Mesenchymal stem cell (in vitro differentiated cells and primary cell): ENCODE data around the gene SPRR5.

Experiments used
- DNase-seq: peaks from one replicate; pipeline ENCODE4 v3.0.0-alpha.2; 2013
- H2AFZ ChIP-seq: one replicate; pipeline ENCODE4 v1.6.1; 2013; ENCODE audit warnings: low read depth, mild to moderate bottlenecking, control low read depth, inconsistent platforms, low read length, moderate library complexity
- H2AK5ac ChIP-seq: 2 replicates; pipeline ENCODE4 v1.6.1; 2013; ENCODE audit warnings: low read length, moderate library complexity, mild to moderate bottlenecking, inconsistent platforms; ENCODE audit not compliant: severe bottlenecking
- H2BK120ac ChIP-seq: one replicate; pipeline ENCODE4 v1.6.1; 2013; ENCODE audit warnings: low read depth, mild to moderate bottlenecking, inconsistent platforms, low read length, moderate library complexity
- H2BK12ac ChIP-seq, 2 experiments: one replicate each; pipeline ENCODE4 v1.6.1; 2013; ENCODE audit warnings: inconsistent platforms in 2 of 2, low read length in 2 of 2, mild to moderate bottlenecking in 2 of 2, moderate library complexity in 2 of 2, control low read depth in 1 of 2
- H2BK15ac ChIP-seq: one replicate; pipeline ENCODE4 v1.6.1; 2013; ENCODE audit warnings: mild to moderate bottlenecking, low read depth, inconsistent platforms; ENCODE audit not compliant: poor library complexity, severe bottlenecking
- H2BK5ac ChIP-seq: 2 replicates; pipeline ENCODE4 v1.6.1; 2013; ENCODE audit warnings: low read depth, mild to moderate bottlenecking, low read length, control low read depth, inconsistent platforms; ENCODE audit not compliant: poor library complexity, severe bottlenecking
- H3K14ac ChIP-seq, 2 experiments: one replicate each; pipeline ENCODE4 v1.6.1; 2013; ENCODE audit warnings: inconsistent platforms in 2 of 2, low read length in 2 of 2, control low read depth in 1 of 2, mild to moderate bottlenecking in 1 of 2, moderate library complexity in 1 of 2
- H3K18ac ChIP-seq, 2 experiments: one replicate each; pipeline ENCODE4 v1.6.1; 2013; ENCODE audit warnings: inconsistent platforms in 2 of 2, low read length in 2 of 2, control low read depth in 1 of 2, low read depth in 1 of 2, mild to moderate bottlenecking in 1 of 2
- H3K23ac ChIP-seq, 2 experiments: one replicate each; pipeline ENCODE4 v1.6.1; 2013; ENCODE audit warnings: inconsistent platforms in 2 of 2, low read length in 2 of 2, mild to moderate bottlenecking in 2 of 2, moderate library complexity in 2 of 2, control low read depth in 1 of 2
- H3K27ac ChIP-seq: 2 replicates; pipeline ENCODE4 v1.5.1; 2013; ENCODE audit warnings: mild to moderate bottlenecking, moderate library complexity, low read length, control low read depth, inconsistent platforms; ENCODE audit not compliant: poor library complexity, severe bottlenecking
- H3K27me3 ChIP-seq, 2 experiments: 2 replicates each; pipeline versions ENCODE4 v1.6.1 to v1.7.0; 2013; ENCODE audit warnings: low read length in 2 of 2, mild to moderate bottlenecking in 2 of 2, moderate library complexity in 2 of 2, control low read depth in 1 of 2, inconsistent platforms in 1 of 2; ENCODE audit not compliant: control insufficient read depth in 1 of 2, insufficient read depth in 1 of 2
- H3K36me3 ChIP-seq, 2 experiments: 2 replicates each; pipeline versions ENCODE4 v1.6.1 to v1.7.0; 2013; ENCODE audit warnings: low read length in 2 of 2, control low read depth in 1 of 2, inconsistent platforms in 1 of 2, low read depth in 1 of 2, mild to moderate bottlenecking in 1 of 2; ENCODE audit not compliant: insufficient read depth in 2 of 2, control insufficient read depth in 1 of 2
- H3K4ac ChIP-seq, 2 experiments: one replicate each; pipeline ENCODE4 v1.6.1; 2013; ENCODE audit warnings: inconsistent platforms in 2 of 2, low read length in 2 of 2, mild to moderate bottlenecking in 2 of 2, moderate library complexity in 2 of 2, control low read depth in 1 of 2, low read depth in 1 of 2
- H3K4me1 ChIP-seq: 2 replicates; pipeline ENCODE4 v1.6.1; 2013; ENCODE audit warnings: low read depth, low read length, control low read depth; ENCODE audit not compliant: control insufficient read depth, insufficient read depth
- H3K4me2 ChIP-seq: 2 replicates; pipeline ENCODE4 v1.6.1; 2013; ENCODE audit warnings: low read length, mild to moderate bottlenecking, inconsistent platforms; ENCODE audit not compliant: poor library complexity, severe bottlenecking
- H3K4me3 ChIP-seq, 2 experiments: 2 replicates each; pipeline versions ENCODE4 v1.5.1 to v1.7.0; 2013; ENCODE audit warnings: low read length in 2 of 2, mild to moderate bottlenecking in 2 of 2, control low read depth in 1 of 2, low read depth in 1 of 2; ENCODE audit not compliant: insufficient read depth in 1 of 2
- H3K79me1 ChIP-seq: replicated peaks from 2 replicates; pipeline ENCODE4 v1.6.1; 2013; ENCODE audit warnings: mild to moderate bottlenecking, control low read depth, low read length, inconsistent platforms; ENCODE audit not compliant: poor library complexity, severe bottlenecking
- H3K9ac ChIP-seq: 2 replicates; pipeline ENCODE4 v1.7.0; 2013; ENCODE audit warnings: mild to moderate bottlenecking, low read length, moderate library complexity
- H3K9me3 ChIP-seq: 2 replicates; pipeline ENCODE4 v1.7.0; 2013; ENCODE audit warnings: mild to moderate bottlenecking, low read length; ENCODE audit not compliant: control insufficient read depth
- H4K8ac ChIP-seq: one replicate; pipeline ENCODE4 v1.6.1; 2013; ENCODE audit warnings: inconsistent platforms, mild to moderate bottlenecking, low read length, moderate library complexity
- H4K91ac ChIP-seq: one replicate; pipeline ENCODE4 v1.6.1; 2013; ENCODE audit warnings: mild to moderate bottlenecking, low read length, inconsistent platforms
- WGBS: methylation state at CpG from one replicate; pipeline ENCODE4 v1.1.7; 2013; ENCODE audit warnings: mixed read lengths; 5-methylcytosine and 5-hydroxymethylcytosine counted together

Gene SPRR5

DNA sequence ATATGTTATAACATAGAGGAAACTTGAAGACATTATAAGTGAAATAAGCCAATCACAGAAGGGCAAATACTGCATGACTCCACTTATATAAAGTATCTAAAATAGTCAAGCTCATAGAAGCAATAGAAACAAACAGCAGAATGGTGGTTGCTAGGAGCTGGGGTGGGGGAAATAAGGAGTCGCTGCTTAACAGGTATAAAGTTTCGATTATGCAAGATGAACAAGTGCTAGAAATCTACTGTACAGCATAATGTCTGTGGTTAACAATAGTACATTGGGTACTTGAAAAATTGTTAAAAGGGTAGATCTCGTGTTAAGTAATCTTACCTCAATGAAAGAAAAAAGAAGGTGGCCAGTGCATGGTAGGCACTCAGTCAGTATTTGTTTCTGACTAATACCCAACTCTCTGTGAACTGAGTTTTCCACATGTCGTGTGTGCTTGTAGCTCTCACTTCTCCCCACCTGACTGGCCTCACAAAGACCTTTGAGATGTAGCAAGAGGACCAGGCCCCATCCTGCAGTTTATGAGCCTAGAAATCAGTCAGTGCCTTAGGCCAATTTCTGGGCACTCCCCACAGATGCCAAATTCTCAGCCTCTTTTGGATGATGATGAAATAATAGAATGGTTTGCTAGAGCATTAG lies 14.7 kb upstream of the SPRR5 start:
- H4K91ac ChIP-seq: no peak overlapping the region
- H3K23ac ChIP-seq: no peak overlapping the region
- WGBS: 42% methylated on average over 4 of the region's 4 CpGs
- H3K36me3 ChIP-seq: no peaks in the 10 kb centered on the region
- no peak overlapping the region for H3K14ac ChIP-seq
- H3K4me3 ChIP-seq: no peak overlapping the region
- peaks cover 0 to 24% of the 10 kb centered on the region in 2 experiments for H3K27me3 ChIP-seq
- H3K9me3 ChIP-seq: no peaks in the 10 kb centered on the region
- H3K4me2 ChIP-seq: no peak overlapping the region
- H3K4me1 ChIP-seq: no peaks in the 10 kb centered on the region
- no peak overlapping the region for H2BK12ac ChIP-seq
- no peak overlapping the region for H2AK5ac ChIP-seq
- no peak overlapping the region for H3K18ac ChIP-seq
- no peak overlapping the region for H3K4ac ChIP-seq
- DNase-seq: no peak
- H2BK120ac ChIP-seq: no peak overlapping the region
- no peak overlapping the region for H4K8ac ChIP-seq
- H3K9ac ChIP-seq: no peak overlapping the region
- no peak overlapping the region for H2BK5ac ChIP-seq
- no peak overlapping the region for H2BK15ac ChIP-seq
- H3K79me1 ChIP-seq: no peaks in the 10 kb centered on the region
- no peak overlapping the region for H2AFZ ChIP-seq
- H3K27ac ChIP-seq: no peak overlapping the region

DNA sequence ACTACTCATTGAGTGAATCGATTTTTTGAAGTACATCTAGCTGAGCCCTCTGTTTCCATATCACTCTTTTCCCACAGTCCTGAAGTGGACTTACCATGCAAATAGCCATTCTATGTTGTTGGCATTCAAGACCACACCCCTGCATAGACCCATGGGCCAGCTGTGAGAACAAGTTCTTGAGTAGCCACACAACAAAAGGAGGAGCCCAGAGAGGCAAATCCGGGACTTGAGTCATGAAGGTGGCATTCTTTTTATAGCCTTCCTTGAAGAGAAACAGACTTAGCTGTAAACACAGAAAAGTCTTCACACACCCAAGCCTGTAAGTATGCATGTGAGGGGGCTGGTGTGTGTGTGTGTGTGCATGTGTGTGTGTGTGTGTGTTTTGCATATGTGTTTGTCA lies 13.8 kb upstream of the SPRR5 start:
- Histone ChIP-seq H3K36me3 (no peaks in the 10 kb centered on the region), H3K4me1 (no peaks in the 10 kb centered on the region), H3K18ac (no peak overlapping the region), H4K91ac (no peak overlapping the region), H3K79me1 (no peaks in the 10 kb centered on the region), H2BK15ac (no peak overlapping the region), H3K27me3 (peaks cover 0 to 24% of the 10 kb centered on the region in 2 experiments), H2BK12ac (no peak overlapping the region), H3K9ac (no peak overlapping the region), H3K27ac (no peak overlapping the region), H3K4ac (no peak overlapping the region), H3K14ac (no peak overlapping the region), H3K9me3 (no peaks in the 10 kb centered on the region), H2BK5ac (no peak overlapping the region), H3K23ac (no peak overlapping the region), H2BK120ac (no peak overlapping the region), H3K4me2 (no peak overlapping the region), H3K4me3 (no peak overlapping the region), H2AK5ac (no peak overlapping the region), H2AFZ (no peak overlapping the region), H4K8ac (no peak overlapping the region)
- 32% methylated on average over 2 of the region's 2 CpGs for WGBS
- no peak for DNase-seq

DNA sequence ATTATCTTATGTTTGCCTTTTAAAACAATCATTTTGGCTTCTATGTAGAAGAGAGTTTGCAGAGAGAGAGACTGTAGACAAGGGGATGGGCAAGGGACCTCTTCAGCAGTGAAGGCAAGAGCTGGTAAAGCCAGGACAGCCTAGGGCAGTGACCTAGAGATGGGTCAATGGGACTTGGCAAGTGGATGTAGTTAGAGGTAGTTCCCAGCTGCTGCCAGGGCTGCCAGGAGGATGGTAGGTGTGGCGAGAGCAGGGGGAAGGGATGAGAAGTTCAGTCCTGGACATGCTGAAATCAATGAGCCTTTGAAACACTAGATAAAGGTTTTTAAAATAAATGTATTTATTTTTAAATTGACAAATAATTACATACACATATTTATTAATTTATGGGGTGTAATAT lies 6.4 kb upstream of the SPRR5 start:
- Histone ChIP-seq H3K9ac (no peak overlapping the region), H2BK5ac (no peak overlapping the region), H2AFZ (no peak overlapping the region), H2BK12ac (no peak overlapping the region), H2BK120ac (no peak overlapping the region), H3K36me3 (no peaks in the 10 kb centered on the region), H3K4me1 (no peaks in the 10 kb centered on the region), H3K4me2 (no peak overlapping the region), H2AK5ac (no peak overlapping the region), H3K79me1 (no peaks in the 10 kb centered on the region), H3K4me3 (no peak overlapping the region), H3K18ac (no peak overlapping the region), H2BK15ac (no peak overlapping the region), H3K4ac (no peak overlapping the region), H3K27ac (no peak overlapping the region), H3K23ac (no peak overlapping the region), H4K91ac (no peak overlapping the region), H3K9me3 (no peaks in the 10 kb centered on the region), H3K14ac (no peak overlapping the region), H4K8ac (no peak overlapping the region), H3K27me3 (peaks cover 0 to 9% of the 10 kb centered on the region in 2 experiments)
- WGBS: no CpG with 5 or more reads among the region's 1 CpG
- DNase-seq: no peak

DNA sequence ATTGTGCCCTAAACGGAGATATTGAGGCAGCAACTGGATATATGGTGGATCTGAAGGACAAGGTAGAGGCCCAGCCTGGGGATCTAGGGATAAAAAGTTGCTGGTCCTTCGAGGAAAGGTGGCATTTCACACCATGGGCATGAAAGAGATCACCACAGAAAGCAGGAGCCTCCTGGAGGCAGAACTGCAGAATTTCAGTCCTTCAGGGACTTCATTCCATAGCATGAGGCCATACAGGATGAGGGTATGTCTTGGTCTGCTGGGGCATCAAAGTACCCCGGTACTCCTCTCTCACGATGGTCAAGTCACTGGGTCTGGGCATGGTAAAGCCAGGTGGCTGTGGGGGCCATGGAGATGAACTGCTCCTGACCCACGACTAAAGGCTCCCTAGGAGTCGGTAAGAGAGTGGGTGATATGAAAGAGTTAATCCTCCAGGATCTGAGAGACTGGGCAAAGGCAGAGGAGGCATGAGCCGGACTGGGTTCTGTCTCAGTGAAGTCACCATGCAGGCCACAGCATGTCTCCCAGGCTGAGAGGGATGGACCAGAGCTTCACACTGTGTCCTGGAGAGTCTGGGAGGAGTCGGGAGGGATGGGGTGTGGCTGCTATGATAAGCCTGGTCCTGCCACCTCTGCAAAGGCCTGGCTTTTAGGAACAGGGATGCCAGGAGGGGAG lies 5.8 kb upstream of the SPRR5 start:
- Histone ChIP-seq H3K79me1 (no peaks in the 10 kb centered on the region), H3K18ac (no peak overlapping the region), H3K14ac (no peak overlapping the region), H3K4me3 (no peak overlapping the region), H3K4ac (no peak overlapping the region), H3K4me2 (no peak overlapping the region), H2AFZ (no peak overlapping the region), H4K91ac (no peak overlapping the region), H3K23ac (no peak overlapping the region), H2BK15ac (no peak overlapping the region), H3K4me1 (no peaks in the 10 kb centered on the region), H3K9me3 (no peaks in the 10 kb centered on the region), H2BK120ac (no peak overlapping the region), H2BK5ac (no peak overlapping the region), H3K27ac (no peak overlapping the region), H3K9ac (no peak overlapping the region), H2AK5ac (no peak overlapping the region), H4K8ac (no peak overlapping the region), H3K36me3 (no peaks in the 10 kb centered on the region), H3K27me3 (peaks cover 0 to 3% of the 10 kb centered on the region in 2 experiments), H2BK12ac (no peak overlapping the region)
- DNase-seq: no peak
- 54% methylated on average over 8 of the region's 8 CpGs for WGBS
